ENCODE data around the gene CLMN.
A peak's percentile ranks its signal among the peaks of the same experiment; 100 is the strongest.

The CLMN gene

DNA sequence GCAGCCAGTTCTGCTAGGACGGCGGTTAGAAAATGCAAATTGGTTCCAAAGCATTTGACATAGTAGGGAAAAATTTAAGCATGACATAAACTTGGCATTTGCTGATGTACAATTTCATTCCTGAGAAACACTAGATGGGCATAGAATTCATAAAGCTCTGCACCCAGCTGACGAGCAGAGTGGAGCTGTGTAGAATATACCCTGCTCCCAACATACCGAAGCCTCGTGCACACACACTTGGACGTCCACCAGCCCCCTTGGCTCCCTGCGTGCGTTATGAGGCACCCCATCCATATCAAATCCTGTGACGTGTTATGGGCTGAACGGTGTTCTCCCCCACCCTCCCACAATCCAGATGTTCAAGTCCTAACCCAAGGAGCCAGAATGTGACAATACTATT is 65.4 kb downstream of the CLMN start:
- Histone ChIP-seq H3K27ac (no peak overlapping the region), H3K4me3 (no peak overlapping the region)

DNA sequence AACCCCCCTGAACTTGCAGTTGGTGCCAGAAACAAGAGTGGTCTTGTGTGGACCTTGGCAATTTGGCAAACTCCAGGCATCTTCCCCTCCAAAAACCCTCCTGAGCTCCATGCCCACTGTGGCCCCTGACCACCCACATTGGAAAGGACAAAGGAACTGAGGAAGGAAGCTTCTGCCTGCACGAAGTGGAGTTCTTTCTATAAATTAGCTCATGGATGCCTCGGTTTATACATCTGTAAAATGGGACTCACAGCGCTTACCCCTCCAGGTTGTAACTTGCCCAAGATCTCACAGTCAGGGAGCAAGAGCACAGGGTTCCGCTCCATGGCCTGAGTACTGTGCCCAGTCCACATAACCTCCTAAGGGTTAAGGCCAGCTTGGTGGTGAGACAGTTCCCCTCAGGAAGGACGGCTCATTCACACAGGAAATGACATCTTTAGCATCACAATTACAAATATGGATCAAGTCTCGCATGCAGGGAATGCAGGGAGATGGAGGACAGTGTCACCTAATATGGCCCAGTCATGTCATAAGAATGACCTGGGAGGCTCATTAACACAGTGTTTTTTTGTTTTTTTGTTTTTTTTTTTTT is 66.6 kb downstream of the CLMN start:
- Histone ChIP-seq H3K27ac (no peak overlapping the region), H3K4me3 (no peak overlapping the region)

DNA sequence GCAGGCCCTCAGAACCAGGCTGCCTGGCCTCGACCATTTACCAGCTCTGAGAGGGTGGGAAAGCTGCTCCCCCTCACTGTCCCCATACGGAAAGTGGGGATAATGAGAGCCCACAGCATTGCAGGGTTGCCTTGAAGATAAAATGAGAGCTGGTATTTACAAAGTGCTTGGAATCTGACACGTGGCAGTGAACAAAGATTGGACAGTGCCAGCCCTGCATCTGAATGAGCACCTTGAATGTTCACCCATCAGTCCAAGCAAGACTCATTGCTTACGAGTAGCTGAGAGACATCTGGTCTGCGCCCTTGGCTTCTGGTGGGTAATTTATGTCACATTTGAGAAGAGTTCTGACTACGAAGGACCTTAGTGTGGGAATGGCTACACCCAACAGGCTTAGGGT is 67.5 kb downstream of the CLMN start:
- H3K27ac ChIP-seq = no peak overlapping the region
- no peak overlapping the region for H3K4me3 ChIP-seq

DNA sequence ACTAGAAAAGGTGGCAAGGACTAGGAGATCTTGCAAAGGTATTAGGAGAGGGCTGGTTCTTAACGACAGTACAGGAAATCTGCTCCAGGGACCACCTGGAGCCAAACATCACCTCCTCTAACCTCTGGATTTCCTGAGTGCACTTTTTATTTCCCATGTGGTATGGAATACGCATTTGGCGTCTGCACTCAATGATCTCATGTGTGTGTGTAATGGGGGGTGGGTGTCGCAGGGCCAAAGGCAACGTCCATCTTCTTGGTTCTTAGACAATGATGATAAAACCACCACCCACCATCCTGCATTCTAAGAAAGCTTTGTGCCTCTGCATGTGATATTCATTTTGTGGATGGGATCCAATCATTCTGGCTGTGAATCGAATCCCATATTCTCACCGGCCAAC is 68.8 kb downstream of the CLMN start:
- H3K27ac ChIP-seq = no peak overlapping the region
- no peak overlapping the region for H3K4me3 ChIP-seq

DNA sequence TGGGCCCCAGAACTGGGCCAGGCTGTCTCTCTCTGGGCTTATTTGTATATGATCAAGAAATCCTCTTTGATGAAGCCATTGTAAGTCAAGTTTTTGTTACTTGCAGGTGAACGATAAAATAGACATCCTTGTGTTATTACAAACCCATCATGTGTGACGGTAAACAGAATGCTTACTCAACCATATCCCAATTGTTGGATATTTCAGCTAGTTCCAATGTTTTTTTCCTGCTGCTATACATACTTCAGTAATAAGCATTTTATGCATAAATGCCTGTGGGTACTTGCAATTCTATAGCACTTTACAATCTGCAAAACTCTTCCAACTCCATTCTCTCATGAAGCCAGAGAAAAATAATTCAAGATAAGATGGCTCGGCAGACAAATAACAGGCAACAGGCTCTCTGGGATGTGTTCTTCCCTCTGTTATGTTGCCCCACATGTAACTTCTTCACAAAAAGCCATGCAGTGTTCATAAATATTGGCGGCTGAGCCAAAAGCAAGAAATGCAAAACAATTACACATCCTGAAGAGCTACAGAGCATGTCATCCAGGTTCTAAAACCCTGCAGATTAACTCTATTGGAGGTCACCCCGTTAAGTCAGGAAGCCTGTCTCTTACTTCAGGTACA is 69.5 kb downstream of the CLMN start:
- Histone ChIP-seq H3K4me3 (no peak overlapping the region), H3K27ac (no peak overlapping the region)

DNA sequence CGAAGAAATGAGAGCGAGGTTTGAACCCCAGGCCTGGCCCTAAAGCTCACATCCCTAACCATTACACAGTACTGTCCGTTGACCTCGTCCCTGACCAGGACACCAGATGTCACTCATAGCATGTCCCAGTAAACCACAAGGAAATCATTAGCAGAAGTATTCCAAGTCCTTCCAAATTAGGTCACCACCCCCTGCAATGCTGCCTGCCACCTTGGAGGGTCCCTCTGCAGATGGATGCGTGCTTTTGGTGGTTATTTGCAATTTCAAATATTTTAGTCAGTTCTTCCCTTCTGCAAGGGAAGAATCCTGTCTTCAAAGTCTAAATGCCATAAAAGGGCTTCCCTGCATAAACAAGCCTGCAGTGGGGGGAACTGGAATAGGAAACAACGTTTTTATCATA is 71.3 kb downstream of the CLMN start:
- Histone ChIP-seq H3K4me3 (no peak overlapping the region), H3K27ac (no peak overlapping the region)

DNA sequence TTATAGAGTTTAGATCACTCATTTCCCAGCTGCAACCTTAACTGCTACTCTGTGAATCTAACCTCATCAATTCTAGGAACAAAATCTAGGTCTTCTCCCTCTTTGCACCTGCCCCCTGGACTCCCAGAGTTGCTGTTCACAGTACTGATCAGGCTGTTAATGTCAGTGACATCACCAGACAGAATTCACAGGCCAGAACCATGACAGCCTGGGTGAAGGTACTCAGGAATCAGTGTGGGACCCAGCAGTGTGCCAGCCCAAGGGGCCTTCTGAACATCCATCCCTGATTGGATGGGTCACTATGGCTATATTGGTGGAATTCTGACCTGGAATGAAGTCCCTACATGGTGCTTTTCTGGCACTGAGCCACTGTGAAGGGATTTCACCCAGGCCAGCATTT is 72.8 kb downstream of the CLMN start:
- Histone ChIP-seq H3K27ac (no peak overlapping the region), H3K4me3 (no peak overlapping the region)

DNA sequence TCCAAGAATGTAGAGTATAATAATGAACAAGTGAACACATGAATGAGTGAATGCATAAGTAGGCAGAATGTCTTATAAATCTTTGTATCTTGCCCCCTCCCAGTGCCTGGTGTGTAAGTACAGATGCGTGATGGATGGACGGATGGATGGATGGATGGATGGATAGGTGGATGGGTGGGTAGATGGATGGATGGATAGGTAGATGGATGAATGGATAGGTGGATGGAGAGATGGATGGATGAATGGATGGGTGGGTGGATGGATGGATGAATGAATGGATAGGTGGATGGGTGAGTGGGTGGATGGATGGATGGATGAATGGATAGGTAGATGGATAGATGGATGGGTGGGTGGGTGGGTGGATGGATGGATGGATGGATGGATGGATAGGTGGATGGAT is 74.4 kb downstream of the CLMN start:
- Histone ChIP-seq H3K27ac (no peak overlapping the region), H3K4me3 (no peak overlapping the region)

DNA sequence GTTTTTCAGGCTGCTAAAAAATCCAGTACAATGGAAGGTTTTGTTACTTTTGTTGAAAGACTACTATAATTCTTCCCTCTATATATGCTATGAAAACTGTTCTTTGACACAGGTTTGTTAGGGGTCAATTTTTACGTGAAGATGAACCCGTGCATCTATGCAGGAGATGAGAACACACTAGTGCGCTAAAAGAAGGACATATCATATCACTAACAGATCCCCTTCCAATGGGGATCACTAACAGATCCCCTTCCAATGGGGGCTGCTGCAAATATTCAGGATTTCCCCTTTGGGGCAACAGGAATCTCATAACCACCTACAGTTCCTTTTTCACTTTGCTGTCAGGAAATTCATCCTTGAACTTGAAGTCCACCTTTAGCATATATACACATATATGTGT is 75.1 kb downstream of the CLMN start:
- H3K4me3 ChIP-seq = no peak overlapping the region
- H3K27ac ChIP-seq = no peak overlapping the region

DNA sequence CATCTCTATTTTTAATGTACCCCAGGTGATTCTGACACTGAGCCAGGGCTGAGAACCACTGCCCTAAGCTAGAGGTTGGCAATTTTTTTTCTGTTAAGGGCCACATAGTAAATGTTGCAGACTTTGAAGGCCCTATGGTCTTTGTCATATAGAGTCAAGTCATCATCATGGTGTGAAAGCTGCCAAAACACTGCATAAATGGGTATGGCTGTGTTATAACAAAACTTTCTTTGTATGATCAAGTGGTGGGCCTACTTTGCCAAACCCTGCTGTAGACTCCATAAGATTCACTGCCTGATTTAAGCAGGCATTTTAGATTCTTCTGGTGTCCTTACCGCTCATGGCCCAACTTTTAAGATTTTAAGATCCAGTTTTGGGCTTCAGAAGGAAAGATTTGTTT is 76.8 kb downstream of the CLMN start:
- Histone ChIP-seq H3K4me3 (no peak overlapping the region), H3K27ac (no peak overlapping the region)

DNA sequence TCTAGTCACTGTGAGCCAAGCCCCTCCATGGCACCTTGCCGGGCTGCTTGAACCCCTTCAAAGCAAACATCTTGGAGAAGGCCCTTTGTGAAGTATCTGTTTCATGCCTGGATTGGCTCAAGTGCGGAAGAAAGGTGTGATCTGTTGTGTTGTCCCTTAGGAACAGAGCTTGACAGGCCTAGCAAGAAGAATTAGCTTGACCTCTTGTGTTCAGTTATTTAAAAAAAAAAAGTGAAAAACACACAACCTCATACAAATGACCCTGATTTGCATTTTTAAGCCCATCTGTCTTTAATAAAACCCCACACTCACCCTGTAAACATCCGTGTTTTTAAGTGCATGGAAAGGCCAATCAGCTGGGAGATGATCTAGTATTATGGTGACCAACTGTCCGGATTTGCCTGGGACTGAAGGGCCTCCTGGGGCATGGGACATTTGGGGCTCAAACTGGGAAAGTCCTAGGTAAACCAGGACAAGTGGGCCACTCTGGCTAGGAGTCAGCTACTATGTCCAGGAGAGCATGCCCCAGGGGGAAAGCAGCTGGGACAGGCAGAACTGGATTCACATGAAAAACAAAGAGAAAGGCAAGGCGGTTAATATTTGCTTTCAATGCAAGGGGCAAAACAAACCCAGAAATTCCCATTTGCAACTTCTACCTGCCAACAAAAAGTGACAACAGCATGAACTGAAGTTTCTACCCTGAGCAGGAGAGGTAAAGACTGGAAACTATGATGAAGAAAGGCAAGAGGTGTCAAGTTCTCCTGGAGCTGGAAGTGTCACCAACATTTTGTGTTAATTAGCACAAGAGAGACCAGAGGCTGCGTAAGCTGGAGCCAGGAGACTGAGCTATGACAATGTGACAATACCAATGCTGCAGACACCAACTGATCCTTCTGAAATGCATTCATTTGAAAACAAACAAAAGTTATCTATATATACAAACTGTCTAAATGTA is 78.6 kb downstream of the CLMN start:
- Histone ChIP-seq H3K27ac (no peak overlapping the region), H3K4me3 (no peak overlapping the region)

DNA sequence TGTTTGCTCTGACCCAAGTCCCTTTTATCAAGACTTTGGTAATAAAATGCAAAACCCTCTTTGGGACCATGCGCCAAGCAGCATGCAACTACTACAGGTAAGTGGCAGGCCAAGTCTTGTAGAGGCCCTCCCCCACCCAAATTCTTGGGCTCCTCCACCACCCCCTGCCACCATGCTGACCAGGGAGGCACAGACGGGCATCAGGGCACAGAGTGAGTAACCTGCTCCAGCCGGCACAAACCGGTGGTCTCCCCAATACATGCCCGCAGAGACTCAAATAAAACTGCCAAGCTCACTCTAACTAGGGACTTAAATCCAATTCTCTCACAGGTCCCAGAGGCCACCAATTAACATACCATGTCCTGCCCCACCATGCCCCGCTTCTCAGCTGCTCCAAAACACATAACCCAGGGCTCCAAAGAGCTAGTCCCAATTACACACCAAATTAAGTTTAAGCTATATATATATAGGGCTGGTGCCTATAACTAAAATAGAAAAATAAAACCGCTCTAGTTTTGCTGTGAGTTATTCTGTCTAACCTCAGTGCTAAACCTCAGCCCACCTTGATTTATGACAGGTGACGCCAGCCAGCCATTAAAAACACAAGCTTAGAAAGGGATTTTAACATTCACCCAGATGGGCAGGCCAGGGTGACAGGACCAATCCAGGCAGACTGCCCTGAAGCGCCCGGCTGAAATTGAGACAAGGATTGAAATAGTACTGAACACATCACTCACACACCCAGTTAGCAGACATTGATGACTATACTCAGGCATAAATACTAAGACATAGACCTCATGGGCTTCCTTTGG is 81.0 kb downstream of the CLMN start:
- H3K27ac ChIP-seq = no peak overlapping the region

DNA sequence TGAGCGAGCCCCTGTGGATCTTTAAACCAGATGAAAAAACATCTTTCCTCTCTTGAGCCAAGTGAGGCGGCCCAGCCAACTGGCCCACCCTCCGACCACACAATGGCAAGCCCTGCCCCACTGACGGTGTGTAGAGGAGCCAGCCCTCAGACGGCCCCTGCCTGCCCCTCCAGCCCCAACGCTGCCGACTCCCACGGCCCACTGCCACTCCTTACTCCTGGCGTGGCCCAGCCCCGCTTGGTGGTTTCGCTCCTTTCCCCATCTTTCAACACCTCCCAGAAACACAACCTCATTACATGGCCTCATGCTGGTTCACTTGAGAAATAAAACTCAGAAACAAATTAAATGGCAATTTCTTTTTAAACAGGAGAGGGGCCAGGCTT is 81.8 kb downstream of the CLMN start:
- Histone ChIP-seq H3K4me3 (no peak overlapping the region), H3K27ac (no peak overlapping the region)

More for the DNA sequence above, 81.0 kb downstream of the CLMN start:
- no peak overlapping the region for H3K4me3 ChIP-seq

DNA sequence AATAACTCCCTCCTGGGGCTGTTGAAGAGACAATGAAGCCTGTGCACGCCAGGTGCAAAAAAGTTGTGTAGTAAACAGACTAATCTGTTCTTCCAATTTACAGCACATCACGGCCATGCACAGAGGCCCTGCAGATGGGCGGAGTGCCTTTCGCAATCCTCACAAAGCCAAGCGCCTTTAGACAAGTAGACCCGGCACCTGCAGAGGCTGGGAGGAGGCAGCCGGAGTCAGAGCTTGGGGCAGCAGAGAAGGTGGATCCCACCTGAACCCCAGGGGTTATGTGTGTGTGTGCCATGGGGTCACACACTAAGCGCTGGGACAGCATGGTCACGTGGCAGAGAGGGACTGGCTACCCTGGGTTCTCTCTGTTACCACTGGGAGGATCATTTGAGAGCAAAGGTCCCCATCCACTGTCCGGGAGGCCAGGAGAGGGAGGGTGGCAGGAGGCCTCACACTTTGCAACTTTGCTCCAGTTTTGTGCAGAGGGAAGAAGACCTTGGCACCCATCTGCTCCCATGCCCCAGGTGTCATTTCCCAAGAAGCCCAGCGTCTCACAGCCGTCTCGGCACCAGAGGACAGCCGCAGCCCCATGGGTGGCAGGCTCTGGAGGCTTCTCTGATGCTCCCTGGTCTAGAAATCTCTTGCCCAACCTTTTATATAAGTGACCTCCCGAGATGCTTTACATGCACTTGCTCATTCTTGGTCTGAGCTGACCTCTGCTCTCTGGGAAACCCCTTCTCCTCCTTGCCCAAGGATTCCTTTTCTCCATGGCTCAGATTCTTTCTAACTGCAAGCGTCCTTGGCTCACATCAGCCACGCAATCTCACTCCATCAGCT is 82.4 kb downstream of the CLMN start:
- no peak overlapping the region for H3K27ac ChIP-seq

DNA sequence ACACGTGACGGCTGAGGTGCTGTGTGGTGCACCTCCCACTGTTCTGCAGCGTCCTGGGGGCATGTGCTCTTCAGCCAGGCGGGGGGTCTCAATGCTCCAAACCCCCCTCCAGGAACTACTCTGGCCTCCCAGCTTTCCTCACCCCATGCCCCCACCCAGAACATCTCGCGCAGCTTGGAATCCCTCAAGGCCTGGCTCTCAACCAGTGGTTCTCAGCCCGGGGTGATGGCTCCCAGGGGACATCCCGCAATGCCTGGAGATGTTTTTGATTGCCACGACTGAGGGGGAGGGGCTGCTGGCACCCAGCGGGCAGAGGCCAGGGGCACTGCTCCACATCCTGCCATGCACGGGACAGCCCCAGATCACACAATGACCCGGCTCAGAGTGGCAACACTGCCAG is 83.5 kb downstream of the CLMN start:
- Histone ChIP-seq H3K27ac (no peak overlapping the region), H3K4me3 (no peak overlapping the region)

More for the DNA sequence above, 82.4 kb downstream of the CLMN start:
- H3K4me3 ChIP-seq = no peak overlapping the region

DNA sequence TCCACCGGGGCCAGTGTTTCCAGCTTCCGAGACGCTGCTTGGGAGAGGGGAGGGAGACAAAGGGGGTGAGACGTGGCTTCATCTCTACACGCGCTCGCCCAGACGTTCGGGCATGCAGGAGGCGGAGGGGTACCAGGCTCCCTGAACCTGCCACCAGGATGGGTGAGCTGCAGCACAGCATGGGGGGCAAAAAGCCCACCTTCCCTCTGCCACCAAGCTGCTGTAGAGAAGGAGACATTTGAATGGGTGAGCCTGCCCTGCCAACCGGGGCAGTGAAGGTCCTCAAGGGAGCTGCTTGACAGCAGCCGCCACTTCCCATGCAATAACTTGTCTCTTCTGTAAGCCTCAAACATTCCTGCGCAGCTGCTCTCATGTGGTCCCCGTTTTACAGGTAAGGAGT is 83.9 kb downstream of the CLMN start:
- H3K27ac ChIP-seq = no peak overlapping the region
- no peak overlapping the region for H3K4me3 ChIP-seq

DNA sequence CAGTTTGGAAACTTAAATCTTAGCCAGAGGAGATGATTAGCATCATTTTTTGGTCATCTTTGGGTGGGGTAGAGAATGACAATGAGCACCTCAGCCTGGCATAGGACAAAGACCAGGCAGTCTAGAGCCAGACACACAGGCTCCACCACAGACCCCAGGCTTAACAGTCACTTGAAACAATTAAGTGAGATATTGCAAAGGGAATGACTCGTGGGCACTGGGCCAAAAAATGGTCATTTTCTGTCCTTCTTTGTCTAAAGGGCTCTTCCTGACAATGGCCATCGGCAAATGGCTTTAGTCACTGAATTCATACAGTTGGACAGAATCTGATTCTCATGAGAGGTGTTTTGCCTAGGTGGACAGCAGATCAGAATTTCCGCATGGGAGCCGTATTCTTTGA is 84.4 kb downstream of the CLMN start:
- H3K4me3 ChIP-seq = no peak overlapping the region
- H3K27ac ChIP-seq = no peak overlapping the region

DNA sequence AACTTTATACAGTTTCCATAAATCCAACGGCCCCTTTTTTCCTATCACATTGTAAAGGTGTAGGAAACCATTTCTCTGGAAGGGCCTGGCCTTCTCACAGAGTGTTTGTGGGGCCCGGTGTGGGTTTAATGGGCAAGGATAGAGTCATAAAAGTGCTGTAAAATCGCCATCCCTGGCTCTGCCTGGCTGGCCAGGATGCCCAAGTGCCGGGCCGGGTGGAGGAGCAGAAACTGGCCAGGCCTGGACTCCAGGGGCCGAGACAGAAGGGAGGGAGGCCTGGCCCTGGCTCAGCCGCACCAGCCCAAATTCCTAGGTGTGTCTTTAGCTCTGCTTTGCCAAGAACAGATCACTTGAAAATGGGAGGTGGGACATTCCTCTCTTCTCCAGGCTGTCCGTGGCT is 85.3 kb downstream of the CLMN start:
- Histone ChIP-seq H3K4me3 (no peak overlapping the region), H3K27ac (peak overlapping the region in 1 of 21 experiments; percentile 6)

DNA sequence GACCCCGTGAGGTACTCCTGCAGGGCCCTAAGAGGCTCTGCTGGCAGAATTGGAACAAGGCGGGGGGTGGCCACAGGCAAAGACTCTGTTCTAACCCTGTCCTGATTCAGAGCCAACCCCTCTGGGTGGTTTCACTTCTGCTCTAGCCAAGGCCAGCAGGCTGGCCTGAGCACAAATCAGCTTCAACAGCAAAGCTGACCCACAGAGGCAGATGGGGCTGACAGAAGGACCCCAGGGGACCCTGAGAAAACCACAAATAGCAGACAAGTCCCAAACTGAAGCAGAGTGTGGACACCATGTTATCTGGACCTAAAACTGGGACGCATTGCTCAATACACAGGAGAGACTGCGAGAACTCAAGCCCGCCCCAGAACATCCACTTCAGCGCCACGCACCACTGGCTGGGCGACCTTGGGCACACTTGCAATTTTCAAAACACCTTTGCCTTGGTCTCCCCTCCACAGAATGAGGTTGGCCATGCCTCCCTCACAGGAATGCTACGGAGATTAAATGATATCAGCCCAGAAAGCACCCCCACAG is 85.9 kb downstream of the CLMN start:
- peak overlapping the region in 1 of 21 experiments; percentile 6 for H3K27ac ChIP-seq
- no peak overlapping the region for H3K4me3 ChIP-seq
